H1 (cell line): ENCODE results near the gene MOB3B. TPM values are rescaled to one million over a fixed set of nuclear protein-coding genes. Genes with fewer than 3 reads are reported as not detected.

ENCODE experiments used
- CTCF ChIA-PET: fragments of 300-600 bp; sonication (Branson Sonifier 250); formaldehyde crosslinking; loops from one replicate; lab custom pipeline; 2021; ENCODE audit not compliant: partially characterized antibody; lab: Charles Lee
- POLR2A ChIA-PET: fragments of 300-600 bp; sonication (Branson Sonifier 250); formaldehyde crosslinking; loops from one replicate; lab custom pipeline; 2021; ENCODE audit warnings: inconsistent platforms; ENCODE audit not compliant: partially characterized antibody; lab: Charles Lee
- DNase-seq, 2 experiments: peaks; one replicate each; pipeline versions ENCODE4 v3.0.0 to v3.0.0-alpha.2; 2010 to 2022; ENCODE audit warnings: low spot score in 2 of 2, low read depth in 1 of 2, mixed read lengths in 1 of 2
- FAIRE-seq: peaks from 2 replicates; lab custom pipeline; 2011; peaks lifted over from hg19 to GRCh38; lab: Jason Lieb, UNC
- H2AFZ ChIP-seq: 2 replicates; pipeline ENCODE4 v1.8.1; 2012; ENCODE audit warnings: low read length, inconsistent platforms
- H2AK5ac ChIP-seq: 2 replicates; pipeline ENCODE4 v1.6.1; 2013; ENCODE audit warnings: low read depth, low read length
- H2BK120ac ChIP-seq: replicated peaks from 2 replicates; pipeline ENCODE3; 2013; ENCODE audit warnings: low read depth, low read length, inconsistent platforms
- H2BK12ac ChIP-seq: 2 replicates; pipeline ENCODE4 v1.6.1; 2013; ENCODE audit warnings: low read depth, low read length
- H2BK15ac ChIP-seq: 2 replicates; pipeline ENCODE4 v1.6.1; 2013; ENCODE audit warnings: low read length
- H2BK20ac ChIP-seq: 2 replicates; pipeline ENCODE4 v1.6.1; 2013; ENCODE audit warnings: low read length
- H2BK5ac ChIP-seq: 2 replicates; pipeline ENCODE4 v1.6.1; 2013; ENCODE audit warnings: low read depth, low read length
- H3K14ac ChIP-seq: 2 replicates; pipeline ENCODE4 v1.6.1; 2013; ENCODE audit warnings: inconsistent platforms; ENCODE audit not compliant: insufficient read length
- H3K18ac ChIP-seq: 2 replicates; pipeline ENCODE4 v1.6.1; 2013; ENCODE audit warnings: low read length; ENCODE audit errors: extremely low read depth
- H3K23ac ChIP-seq: 2 replicates; pipeline ENCODE4 v1.6.1; 2013; ENCODE audit warnings: inconsistent platforms; ENCODE audit not compliant: insufficient read length
- H3K23me2 ChIP-seq: 2 replicates; pipeline ENCODE4 v1.6.1; 2013; ENCODE audit warnings: low read depth, low read length
- H3K27ac ChIP-seq: 2 replicates; pipeline ENCODE4 v1.6.1; 2011; ENCODE audit warnings: low read depth, low read length, inconsistent platforms
- H3K27me3 ChIP-seq, 4 experiments: replicated peaks in 1 of 4; 1 replicate in 1 of 4; 2 replicates in 3 of 4; pipeline versions ENCODE4 v1.6.1 to v1.8.1; 2011 to 2013; ENCODE audit warnings: low read length in 3 of 4, mild to moderate bottlenecking in 3 of 4, inconsistent platforms in 2 of 4, mixed read lengths in 2 of 4, moderate library complexity in 1 of 4; ENCODE audit not compliant: control insufficient read depth in 3 of 4, insufficient read depth in 3 of 4; ENCODE audit errors: extremely low read depth in 1 of 4
- H3K36me3 ChIP-seq, 4 experiments: 2 replicates each; pipeline versions ENCODE4 v1.6.1 to v1.8.1; 2011 to 2013; ENCODE audit warnings: mild to moderate bottlenecking in 4 of 4, low read length in 3 of 4, moderate library complexity in 2 of 4, control low read depth in 1 of 4, inconsistent platforms in 1 of 4; ENCODE audit not compliant: insufficient read depth in 4 of 4, control insufficient read depth in 2 of 4
- H3K4ac ChIP-seq: replicated peaks from 2 replicates; pipeline ENCODE3; 2013; ENCODE audit warnings: low read length, low read depth, mixed read lengths, inconsistent platforms; ENCODE audit not compliant: insufficient read length
- H3K4me1 ChIP-seq, 4 experiments: replicated peaks in 1 of 4; 1 replicate in 1 of 4; 2 replicates in 3 of 4; pipeline versions ENCODE4 v1.6.1 to v1.8.1; 2011 to 2013; ENCODE audit warnings: low read length in 3 of 4, inconsistent platforms in 2 of 4, mixed read lengths in 1 of 4; ENCODE audit not compliant: insufficient read depth in 4 of 4, control insufficient read depth in 3 of 4
- H3K4me2 ChIP-seq, 2 experiments: 2 replicates each; pipeline versions ENCODE4 v1.6.1 to v1.8.1; 2011 to 2013; ENCODE audit warnings: low read depth in 2 of 2, low read length in 2 of 2, control low read depth in 1 of 2, inconsistent platforms in 1 of 2, mild to moderate bottlenecking in 1 of 2; ENCODE audit not compliant: insufficient read depth in 1 of 2
- H3K4me3 ChIP-seq, 4 experiments: fragments of 200-600, 300-600 bp in 1 of 4; sonication (generic), shearing (Covaris generic), sonication (Bioruptor Twin) in 1 of 4; 2 replicates each; pipeline versions ENCODE4 v1.5.1 to v1.8.1; 2011 to 2016; ENCODE audit warnings: low read length in 4 of 4, low read depth in 3 of 4, control low read depth in 2 of 4, inconsistent platforms in 2 of 4, mild to moderate bottlenecking in 2 of 4, mixed read lengths in 1 of 4, moderate library complexity in 1 of 4; ENCODE audit not compliant: insufficient read depth in 2 of 4; ENCODE audit errors: extremely low read depth in 1 of 4
- H3K56ac ChIP-seq: replicated peaks from 2 replicates; pipeline ENCODE3; 2013; ENCODE audit warnings: low read depth, mild to moderate bottlenecking, mixed read lengths, low read length, inconsistent platforms; ENCODE audit not compliant: insufficient read length
- H3K79me1 ChIP-seq: 2 replicates; pipeline ENCODE4 v1.6.1; 2013; ENCODE audit warnings: low read depth, low read length, control low read depth
- H3K79me2 ChIP-seq, 2 experiments: 2 replicates each; pipeline versions ENCODE4 v1.6.1 to v1.8.1; 2012 to 2013; ENCODE audit warnings: low read length in 2 of 2, mild to moderate bottlenecking in 2 of 2, inconsistent platforms in 1 of 2; ENCODE audit not compliant: insufficient read depth in 2 of 2, control insufficient read depth in 1 of 2
- H3K9ac ChIP-seq, 4 experiments: replicated peaks in 1 of 4; 1 replicate in 1 of 4; 2 replicates in 3 of 4; pipeline versions ENCODE4 v1.6.1 to v1.8.1; 2011 to 2013; ENCODE audit warnings: low read depth in 3 of 4, low read length in 3 of 4, control low read depth in 2 of 4, mild to moderate bottlenecking in 2 of 4, moderate library complexity in 2 of 4, inconsistent platforms in 1 of 4; ENCODE audit errors: extremely low read depth in 1 of 4
- H3K9me3 ChIP-seq, 2 experiments: 2 replicates each; pipeline versions ENCODE4 v1.6.1 to v1.8.1; 2012 to 2013; ENCODE audit warnings: mild to moderate bottlenecking in 2 of 2, moderate library complexity in 2 of 2, control low read depth in 1 of 2, inconsistent platforms in 1 of 2, low read depth in 1 of 2, low read length in 1 of 2, mixed read lengths in 1 of 2; ENCODE audit not compliant: insufficient read depth in 2 of 2
- H4K20me1 ChIP-seq, 2 experiments: replicated peaks in 1 of 2; 2 replicates each; pipeline versions ENCODE3 to v1.8.1; 2011 to 2013; ENCODE audit warnings: inconsistent platforms in 2 of 2, low read length in 2 of 2, mild to moderate bottlenecking in 1 of 2; ENCODE audit not compliant: insufficient read depth in 2 of 2, control insufficient read depth in 1 of 2
- H4K5ac ChIP-seq: 2 replicates; pipeline ENCODE4 v1.6.1; 2013; ENCODE audit warnings: low read length, low read depth, mixed read lengths, inconsistent platforms; ENCODE audit not compliant: insufficient read length
- H4K8ac ChIP-seq: 2 replicates; pipeline ENCODE4 v1.8.0; 2013; ENCODE audit warnings: mild to moderate bottlenecking, moderate library complexity, low read length, inconsistent platforms; ENCODE audit not compliant: insufficient read depth; ENCODE audit errors: extremely low read depth
- H4K91ac ChIP-seq: replicated peaks from 2 replicates; pipeline ENCODE3; 2013; ENCODE audit warnings: low read length, mixed read lengths, inconsistent platforms; ENCODE audit not compliant: insufficient read length
- BCL11A ChIP-seq, 2 experiments: IDR thresholded peaks; one replicate each; pipeline ENCODE4 v1.6.1; 2011; ENCODE audit warnings: low read depth in 2 of 2, low read length in 2 of 2, mild to moderate bottlenecking in 2 of 2
- CHD2 ChIP-seq: IDR thresholded peaks from 2 replicates; pipeline ENCODE4 v1.6.1; 2012; ENCODE audit warnings: low read length, improper control_type of control experiment
- CTBP2 ChIP-seq: IDR thresholded peaks from 2 replicates; pipeline ENCODE4 v1.7.0; 2011; ENCODE audit warnings: borderline replicate concordance, mild to moderate bottlenecking, moderate library complexity, mixed read lengths, low read length; ENCODE audit not compliant: insufficient read depth, insufficient read length
- EGR1 ChIP-seq: IDR thresholded peaks from 2 replicates; pipeline ENCODE4 v1.6.1; 2011; ENCODE audit warnings: low read depth, low read length, borderline replicate concordance
- EP300 ChIP-seq, 2 experiments: IDR thresholded peaks; 1 replicate in 1 of 2; 2 replicates in 1 of 2; pipeline ENCODE4 v1.6.1; 2011 to 2012; ENCODE audit warnings: low read depth in 2 of 2, low read length in 2 of 2, mild to moderate bottlenecking in 2 of 2, borderline replicate concordance in 1 of 2, inconsistent platforms in 1 of 2, moderate library complexity in 1 of 2
- PHF8 ChIP-seq: fragments of 200-600 bp; sonication (generic); conservative IDR thresholded peaks from 2 replicates; pipeline ENCODE4 v1.7.1; 2012; ENCODE audit warnings: low read depth, mild to moderate bottlenecking, inconsistent platforms, low read length, moderate library complexity
- TAF1 ChIP-seq: IDR thresholded peaks from 2 replicates; pipeline ENCODE4 v1.6.1; 2011; ENCODE audit warnings: mild to moderate bottlenecking, low read depth, low read length
- TAF7 ChIP-seq: optimal IDR thresholded peaks from 2 replicates; pipeline ENCODE3; 2011; ENCODE audit warnings: low read depth, mild to moderate bottlenecking, inconsistent platforms, low read length, moderate library complexity, borderline replicate concordance
- WGBS, 2 experiments: shearing (Covaris generic) in 1 of 2; methylation state at CpG; one replicate each; pipeline versions ENCODE4 v1.1.6 to v1.1.7; 2013 to 2015; ENCODE audit warnings: low lambda C conversion rate in 2 of 2, mixed read lengths in 2 of 2, inconsistent platforms in 1 of 2, low coverage in 1 of 2, missing lambda C conversion rate in 1 of 2; ENCODE audit not compliant: insufficient replicate concordance in 2 of 2, insufficient coverage in 1 of 2, insufficient read length in 1 of 2; ENCODE audit errors: extremely low coverage in 1 of 2, missing lambda C conversion rate in 1 of 2; 5-methylcytosine and 5-hydroxymethylcytosine counted together
- polyA plus RNA-seq, 7 experiments: library from polyadenylated mRNA; depleted of rRNA in 3 of 7; stranded (reverse) in 5 of 7; unstranded in 2 of 7; fragments of >200 nt in 5 of 7; fragments of 200-250 nt in 2 of 7; gene quantifications; 1 replicate in 5 of 7; 2 replicates in 1 of 7; 4 replicates in 1 of 7; pipeline versions ENCODE4 v1.2.1 to v1.2.3, GENCODE V29; 2011 to 2013; ENCODE audit warnings: missing spikeins in 2 of 7, mixed read lengths in 2 of 7
- total RNA-seq: library from RNA; stranded (reverse); fragmentation: NEBNext Ultra II Directional; extraction: Animal tissue kit (Norgen Biotek cat#: 25700); gene quantifications from 2 replicates; pipeline ENCODE4 v1.2.1, GENCODE V29; 2021
- TF ChIP-seq, protein P1 (sequence below): IDR thresholded peaks from 2 replicates; pipeline ENCODE4 v1.6.1; 2012; ENCODE audit warnings: inconsistent platforms

Gene MOB3B
- total and polyA plus RNA-seq, 2 of the 8 experiments (the other 6 are each of a cell fraction or from before 2014, with no cell fraction given), result 12.7 to 16.1 TPM

DNA sequence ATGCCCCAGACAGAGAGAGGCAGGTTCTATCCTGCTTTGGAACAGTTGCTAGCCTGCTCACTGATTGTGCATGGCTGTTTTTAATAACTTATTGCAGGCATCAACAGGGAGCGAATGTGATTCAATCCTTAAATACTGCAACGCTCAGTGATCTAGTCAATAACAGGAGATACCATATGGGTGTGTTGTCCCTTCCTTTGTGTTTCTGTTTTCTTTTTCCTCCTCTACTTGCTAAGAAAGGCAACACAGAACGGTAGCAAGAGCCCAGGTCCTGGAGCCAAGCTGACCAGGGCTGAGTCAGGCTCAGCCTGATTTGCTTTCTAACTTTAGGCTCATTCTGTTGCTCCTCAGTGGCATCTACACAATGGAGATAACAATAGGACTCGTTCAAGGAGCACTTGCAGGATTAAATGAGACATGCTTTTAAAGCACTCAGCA lies 134.1 kb downstream of the MOB3B start:
- 0 out of 2 replicates have a peak overlapping the region, but pooled peaks have one; percentile 1 for H2BK15ac ChIP-seq
- H3K23me2 ChIP-seq, result no peaks in the 10 kb centered on the region
- peak in 1 of 2 experiments; percentile 39 for DNase-seq
- H3K14ac ChIP-seq, result no peak overlapping the region
- no peak overlapping the region for H3K4me3 ChIP-seq
- no peak overlapping the region for H2BK12ac ChIP-seq
- FAIRE-seq, result peak; percentile 57
- H2BK5ac ChIP-seq, result no peak overlapping the region
- ChIA-PET POLR2A (no interaction called here), CTCF (no interaction called here)
- no peak overlapping the region for H3K23ac ChIP-seq
- H3K4ac ChIP-seq, result no peak overlapping the region
- H3K36me3 ChIP-seq, result no peaks in the 10 kb centered on the region
- H3K56ac ChIP-seq, result no peak overlapping the region
- H4K8ac ChIP-seq, result no peak overlapping the region
- WGBS, 2 experiments, result 56% methylated on average over 4 of the region's 4 CpGs; no CpG with 5 or more reads in 1 of the 2 experiments
- no peak overlapping the region for H2BK20ac ChIP-seq
- H2AK5ac ChIP-seq, result no peak overlapping the region
- H3K18ac ChIP-seq, result no peak overlapping the region
- H3K4me2 ChIP-seq, result no peak overlapping the region
- TF ChIP-seq BCL11A (IDR thresholded peaks at IDR 0.05; ENCODE audit: low read depth in 2 of 2, low read length in 2 of 2) (no peak), EGR1 (no peak), TAF1 (no peak), TAF7 (no peak), PHF8 (no peak), CTBP2 (no peak), CHD2 (no peak), EP300 (IDR thresholded peaks at IDR 0.05; ENCODE audit: borderline replicate concordance in 1 of 2, low read depth in 2 of 2, low read length in 2 of 2) (no peak)
- TF ChIP-seq, protein P1, sequence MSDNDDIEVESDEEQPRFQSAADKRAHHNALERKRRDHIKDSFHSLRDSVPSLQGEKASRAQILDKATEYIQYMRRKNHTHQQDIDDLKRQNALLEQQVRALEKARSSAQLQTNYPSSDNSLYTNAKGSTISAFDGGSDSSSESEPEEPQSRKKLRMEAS, result no peak
- no peak overlapping the region for H4K91ac ChIP-seq
- H4K5ac ChIP-seq, result no peak overlapping the region
- no peaks in the 10 kb centered on the region for H3K9me3 ChIP-seq
- no peaks in the 10 kb centered on the region; a peak in 1 of 4 replicates for H3K79me2 ChIP-seq
- H3K79me1 ChIP-seq, result no peaks in the 10 kb centered on the region
- H2BK120ac ChIP-seq, result no peak overlapping the region
- no peaks in the 10 kb centered on the region for H4K20me1 ChIP-seq
- H3K27me3 ChIP-seq, result no peaks in the 10 kb centered on the region
- H3K27ac ChIP-seq, result peak overlapping the region; percentile 8; the same call in 1 of the 2 replicates
- H2AFZ ChIP-seq, result no peak overlapping the region
- H3K4me1 ChIP-seq, result peaks cover 7 to 13% (median 9%) of the 10 kb centered on the region in 4 experiments; a peak in 5 of 7 replicates
- no peak overlapping the region for H3K9ac ChIP-seq
